ENCODE data around the gene DDX24.

DNA sequence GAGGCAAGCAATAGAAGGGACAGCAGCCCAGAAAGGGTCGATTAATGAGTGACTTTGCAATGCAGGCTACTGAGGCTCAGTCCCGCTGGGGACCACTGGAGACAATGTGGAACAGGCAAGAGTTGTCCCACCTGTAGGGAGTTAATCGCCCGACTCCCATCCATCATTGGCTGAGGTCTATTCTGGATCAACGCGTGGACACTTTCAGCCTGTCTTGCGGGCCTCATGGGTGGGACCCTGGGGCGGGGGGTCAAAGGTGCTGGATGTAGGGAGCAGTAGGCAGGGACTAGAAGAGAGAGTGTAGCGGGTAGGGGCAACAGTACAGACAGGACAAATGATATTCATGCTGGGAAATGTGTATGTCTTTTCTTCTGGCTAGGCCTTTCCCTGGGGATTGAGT is 42.3 kb upstream of the DDX24 start:
- TF ChIP-seq GATA2 (IDR thresholded peaks at IDR 0.05; ENCODE audit: low read depth, low read length) (no peak), GATA3 (IDR thresholded peaks at IDR 0.05; ENCODE audit: low read depth, low read length) (no peak)
